Hippocampal formation (tissue), 2 donors: ENCODE results near the gene VDAC1.
"Not testable (repeated sequence)": the region's sequence is repeated elsewhere in the genome, so short reads cannot be mapped to it uniquely, and the experiment has no call there.

Experiments
- DNase-seq, 2 donors: peaks; one replicate each; lab custom pipeline; 2025; lab: John Stamatoyannopoulos, UW

The VDAC1 gene

DNA sequence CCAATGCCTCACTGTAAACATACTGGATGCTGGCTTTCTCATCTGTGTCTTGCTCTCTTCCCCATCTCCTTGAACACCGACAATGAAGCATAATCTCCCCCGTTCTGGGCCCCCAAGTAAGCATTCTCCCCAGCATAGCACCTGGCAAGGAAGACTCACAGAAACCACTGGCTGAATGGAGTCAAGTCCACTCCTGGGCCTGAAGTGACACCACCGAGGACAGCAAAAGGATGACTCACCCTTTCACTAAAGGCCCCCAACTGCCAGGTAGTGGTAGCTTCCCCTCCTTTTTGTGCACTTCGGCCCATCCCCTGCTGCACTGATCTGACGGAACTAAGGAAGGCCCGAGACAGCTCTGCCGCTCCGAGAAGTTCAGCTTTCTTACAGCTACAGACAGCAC is 9.4 kb downstream of the VDAC1 start:
- DNase-seq, result no peak

DNA sequence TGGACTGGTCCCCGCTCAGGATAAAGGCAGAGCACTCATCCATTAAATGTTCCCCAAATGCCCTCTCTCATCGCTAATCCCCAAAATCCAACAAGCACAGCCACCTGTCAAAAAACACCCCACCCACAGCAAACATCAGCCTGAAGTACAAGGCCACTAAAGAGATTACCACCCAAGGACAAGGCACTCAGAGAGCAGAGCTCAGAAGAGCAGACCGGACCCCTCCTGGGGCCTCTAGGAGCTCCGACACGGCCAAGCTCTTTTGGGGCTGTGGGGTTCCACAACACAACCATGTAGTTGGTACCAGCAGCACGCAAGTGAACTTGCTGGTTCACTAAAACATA is 9.8 kb downstream of the VDAC1 start:
- DNase-seq, result no peak

DNA sequence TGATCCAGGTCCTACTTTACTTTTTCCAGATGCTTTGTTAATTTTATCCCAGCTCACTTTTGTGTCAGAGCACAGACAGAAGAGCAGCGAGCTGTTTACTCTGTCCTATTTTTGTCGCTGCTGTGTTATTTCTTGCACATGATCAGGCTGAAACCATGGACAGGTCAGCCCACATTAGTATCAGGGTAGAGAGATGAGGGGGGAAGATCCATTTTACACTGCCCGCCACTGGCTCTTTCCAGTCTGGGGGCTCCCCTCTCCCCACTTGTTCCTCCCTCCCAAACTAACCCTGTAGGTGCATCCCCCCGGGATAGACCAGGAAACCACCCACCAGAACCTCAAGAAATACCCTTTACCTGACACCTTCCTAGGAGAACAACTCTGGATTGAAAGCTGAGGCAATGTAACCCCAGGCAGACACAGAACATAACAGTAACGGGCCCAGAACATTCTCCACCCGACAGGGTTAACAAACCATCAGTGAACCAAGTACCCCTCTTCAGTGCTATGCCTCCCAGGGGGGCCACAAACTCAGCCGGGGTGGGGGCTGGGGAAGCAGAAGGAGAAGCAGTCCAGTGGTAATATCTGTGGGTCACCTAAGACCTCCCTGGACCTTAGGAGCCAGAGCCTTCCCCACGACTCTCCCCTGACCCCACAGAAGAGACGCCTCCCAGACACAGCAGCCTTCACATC is 10.3 kb downstream of the VDAC1 start:
- no peak for DNase-seq

DNA sequence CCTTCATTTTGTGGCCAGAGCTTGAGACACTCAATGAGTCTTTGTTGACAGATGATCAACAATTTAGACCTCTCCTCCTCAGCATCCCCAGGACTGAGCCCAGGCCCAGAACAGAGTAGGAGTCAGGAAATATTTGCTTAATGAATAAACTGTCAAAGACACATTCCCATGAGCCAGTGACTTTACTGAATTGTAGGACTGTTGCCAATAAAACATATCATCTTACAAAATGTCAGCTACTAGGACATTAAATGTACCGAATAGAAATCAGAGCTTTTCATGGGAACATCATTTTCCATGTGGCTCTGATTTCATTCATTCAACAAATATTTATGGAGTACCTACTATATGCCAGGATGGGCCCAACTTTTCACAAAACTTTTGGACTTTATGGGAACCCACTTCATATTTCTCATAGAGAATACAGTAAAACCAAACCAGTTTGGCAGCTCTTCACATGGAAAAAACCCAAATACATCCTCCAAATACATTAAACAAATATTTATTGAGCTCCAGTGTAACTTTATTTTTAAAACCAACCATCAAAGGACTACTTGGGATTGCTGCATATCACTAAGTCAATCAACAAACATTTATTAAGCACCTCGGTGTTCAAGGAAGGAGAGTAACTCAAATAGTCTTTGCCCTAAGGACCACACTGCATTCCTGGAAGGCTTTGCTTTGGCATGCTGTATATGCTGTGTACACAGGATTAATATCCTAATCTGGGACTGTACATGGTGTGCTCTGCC is 11.4 kb downstream of the VDAC1 start:
- no peak for DNase-seq

DNA sequence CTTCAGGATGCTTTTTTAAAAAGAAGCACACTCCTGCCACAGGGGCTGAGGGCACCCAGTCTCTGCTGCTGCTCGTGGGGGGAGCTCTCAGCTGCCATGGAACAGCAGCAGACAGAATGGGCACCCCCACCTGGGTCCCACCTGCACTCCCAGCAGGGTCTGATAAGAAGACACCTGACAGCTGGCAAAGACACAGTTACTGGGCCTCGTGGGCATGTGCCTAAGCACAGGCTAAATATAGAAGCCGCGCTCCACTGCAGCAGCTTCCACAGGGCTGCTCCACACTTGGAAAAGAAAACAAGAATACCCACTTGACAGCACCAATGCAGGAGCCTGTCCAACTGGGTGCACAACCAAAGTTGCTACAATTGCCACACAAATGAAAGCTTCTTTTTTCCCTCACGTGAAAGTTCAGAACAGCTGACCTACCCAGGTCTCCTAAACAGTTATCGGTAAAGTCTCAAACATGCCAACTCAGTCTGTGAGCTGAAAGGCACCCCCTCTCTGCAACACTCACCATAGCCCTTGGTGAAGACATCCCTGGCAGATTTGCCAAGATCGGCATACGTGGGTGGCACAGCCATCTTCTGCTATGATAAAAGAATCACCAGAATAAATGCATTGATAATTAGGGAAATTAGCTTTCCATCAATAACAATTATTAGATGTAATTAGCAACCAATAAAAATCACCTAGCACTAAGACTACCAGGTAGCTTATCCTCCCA is 12.2 kb downstream of the VDAC1 start:
- DNase-seq, result no peak

DNA sequence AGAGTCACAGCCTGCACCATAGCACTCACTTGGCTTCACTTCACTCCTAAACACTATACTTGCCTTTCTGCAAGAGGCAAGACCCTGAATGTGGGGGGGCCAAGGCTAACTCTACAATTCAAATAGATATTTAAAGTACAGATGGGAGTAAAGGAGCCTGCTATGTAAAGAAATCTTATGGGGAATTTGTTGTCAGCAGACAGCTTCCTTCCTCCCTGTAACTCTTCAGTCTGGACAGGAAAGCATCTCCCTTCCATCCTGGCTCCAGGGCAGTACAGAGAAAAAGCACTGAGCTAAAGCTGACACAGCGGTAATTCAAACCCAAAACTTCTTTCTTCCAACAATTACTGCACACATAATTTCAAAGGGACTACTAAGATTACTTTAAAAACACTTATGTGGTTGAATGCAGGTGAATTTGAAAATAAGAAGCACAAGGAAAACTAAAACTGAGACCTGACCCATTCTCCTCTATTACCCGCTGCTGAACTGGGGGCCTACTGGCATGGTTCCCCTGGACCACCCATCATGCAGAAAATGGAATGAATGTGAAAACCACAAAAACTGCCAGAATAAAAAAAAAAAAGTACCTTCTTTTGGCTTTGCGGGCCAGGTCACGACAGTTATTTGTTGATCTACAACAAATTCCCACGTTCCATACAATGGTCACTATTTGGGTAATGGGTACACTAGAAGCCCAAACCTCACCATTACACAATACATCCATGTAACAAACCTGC is 13.4 kb downstream of the VDAC1 start:
- no peak for DNase-seq

DNA sequence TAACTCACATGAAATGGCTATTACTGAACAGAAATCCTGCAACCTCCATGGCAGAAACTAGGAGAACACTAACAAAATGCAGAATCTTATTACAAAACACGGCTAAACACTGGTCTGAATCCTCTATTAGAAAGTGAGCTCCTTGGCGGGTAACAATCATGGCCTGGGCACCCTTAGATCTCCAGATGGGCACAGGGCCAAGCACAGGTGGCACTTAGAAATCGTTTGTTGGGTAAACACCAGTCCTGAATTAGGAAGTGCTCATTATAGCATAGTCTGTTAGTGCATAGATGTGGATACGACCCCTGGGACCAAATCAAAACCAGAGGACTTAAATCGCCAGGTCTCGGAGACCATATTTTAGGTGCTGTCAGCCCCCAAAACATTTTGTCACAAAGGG is 14.4 kb downstream of the VDAC1 start:
- DNase-seq, result no peak

DNA sequence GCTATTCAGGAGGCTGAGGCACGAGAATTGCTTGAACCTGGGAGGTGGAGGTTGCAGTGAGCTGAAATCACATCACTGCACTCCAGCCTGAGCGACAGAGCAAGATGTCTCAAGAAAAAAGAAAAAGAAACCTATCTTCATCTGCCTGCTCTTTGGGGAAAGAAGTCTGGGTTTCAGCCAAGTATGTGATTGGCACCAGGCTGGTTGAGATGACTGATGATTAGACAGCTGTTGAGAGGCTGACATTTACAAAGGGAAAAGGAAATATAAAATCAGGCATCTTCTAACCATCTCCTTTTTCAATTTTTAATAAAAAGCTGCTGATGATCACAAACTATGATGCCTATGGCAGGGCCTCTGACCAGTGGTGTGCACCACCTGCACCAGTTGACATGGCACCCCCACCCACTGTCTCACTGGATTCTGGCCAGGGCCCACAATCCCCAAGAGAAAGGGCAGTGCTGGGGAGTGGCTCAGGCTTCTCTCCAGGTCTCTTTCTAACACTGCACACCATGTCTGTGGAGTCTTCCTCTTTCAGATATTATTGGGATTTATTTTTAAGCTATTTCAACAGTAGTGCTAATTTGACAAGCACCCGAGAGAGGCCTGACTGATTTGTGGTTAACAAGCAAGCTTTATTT is 19.1 kb downstream of the VDAC1 start:
- no peak for DNase-seq

DNA sequence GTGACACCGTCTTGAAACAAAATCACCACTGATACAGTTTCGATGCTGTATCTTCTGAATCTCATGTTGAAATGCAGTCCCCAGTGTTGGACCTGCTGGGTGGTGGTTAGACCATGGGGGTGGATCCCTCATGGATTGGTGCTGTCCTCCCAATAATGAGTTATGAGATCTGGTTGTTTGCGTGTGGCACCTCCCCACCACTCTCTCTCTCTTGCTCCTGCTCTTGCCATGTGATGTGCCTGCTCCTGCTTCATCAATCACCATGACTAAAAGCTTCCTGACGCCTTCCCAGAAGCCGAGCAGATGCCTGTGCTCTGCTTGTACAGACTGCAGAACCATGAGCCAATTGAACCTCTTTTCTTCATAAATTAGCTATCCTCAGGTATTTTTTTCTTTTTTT is 21.1 kb downstream of the VDAC1 start:
- no peak for DNase-seq

DNA sequence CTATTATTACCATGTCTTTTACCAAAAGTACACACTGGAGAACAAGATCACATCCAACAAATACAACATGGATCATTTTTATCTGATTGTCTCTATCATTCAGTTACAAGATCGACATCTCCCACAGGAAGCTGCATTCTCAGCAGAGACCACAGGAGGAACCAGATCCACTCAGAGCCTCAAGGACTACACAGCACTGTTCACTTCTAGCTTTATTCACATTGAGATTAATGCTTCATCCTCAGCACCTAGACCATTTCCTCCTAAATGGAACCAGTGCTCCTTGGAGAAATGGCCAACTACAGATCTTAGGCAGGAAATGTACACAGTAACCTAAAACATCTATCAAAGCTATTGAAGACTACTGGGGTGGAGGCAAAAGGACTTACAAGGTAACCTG is 23.1 kb downstream of the VDAC1 start:
- DNase-seq, result no peak

DNA sequence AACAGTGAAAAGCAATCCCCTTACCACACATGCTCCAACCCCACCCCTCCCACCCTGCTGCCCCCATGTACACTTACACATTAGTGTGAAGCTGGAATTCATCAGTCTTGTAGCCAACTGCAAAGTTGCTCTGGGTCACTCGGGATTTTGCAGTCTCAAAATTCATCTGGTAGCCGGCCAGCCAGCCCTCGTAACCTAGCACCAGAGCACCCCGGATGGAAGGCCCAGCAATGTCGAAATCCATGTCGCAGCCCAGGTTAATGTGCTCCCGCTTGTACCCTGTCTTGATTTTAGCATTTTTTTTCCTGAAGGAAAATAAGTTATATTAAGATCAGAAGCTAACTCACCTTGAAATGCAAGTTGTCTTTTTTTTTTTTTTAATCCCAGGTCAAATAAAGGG is 24.1 kb downstream of the VDAC1 start:
- DNase-seq, result no peak

DNA sequence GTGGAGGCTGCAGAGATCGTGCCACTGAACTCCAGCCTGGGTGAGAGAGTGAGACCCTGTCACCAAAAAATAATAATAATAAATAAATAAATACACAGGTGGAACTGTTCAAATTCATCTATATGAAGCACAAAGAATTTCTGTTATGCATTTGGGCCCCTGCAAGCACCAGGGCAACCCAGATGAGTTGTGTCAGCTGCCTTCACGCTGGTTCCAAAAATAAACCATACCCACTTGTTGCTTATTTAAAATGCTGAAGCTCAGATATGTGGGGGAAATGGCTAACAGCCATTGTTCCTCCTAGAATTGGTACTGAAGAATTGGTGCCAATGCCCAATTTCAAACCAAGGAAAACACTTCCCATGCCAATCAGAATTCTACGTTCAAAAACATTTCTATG is 25.8 kb downstream of the VDAC1 start:
- no peak for DNase-seq

DNA sequence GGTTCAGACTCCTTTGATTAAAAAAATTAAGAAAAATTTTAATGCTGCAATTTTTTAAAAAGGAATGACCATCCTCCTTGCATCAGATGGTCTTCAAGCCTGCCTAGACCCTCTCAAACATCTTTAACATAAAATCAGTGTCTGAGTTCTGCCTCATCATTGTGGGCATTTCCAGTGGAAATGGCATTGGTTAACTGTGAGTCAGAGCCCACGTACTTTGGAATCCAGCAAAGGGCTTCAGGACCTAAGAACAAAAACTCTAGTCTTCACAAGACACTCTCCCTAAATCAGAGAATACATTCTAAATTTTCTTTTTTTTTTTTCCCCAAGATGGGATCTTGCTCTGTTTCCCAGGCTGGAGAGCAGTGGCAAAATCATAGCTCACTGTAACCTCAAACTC is 26.9 kb downstream of the VDAC1 start:
- no peak for DNase-seq

DNA sequence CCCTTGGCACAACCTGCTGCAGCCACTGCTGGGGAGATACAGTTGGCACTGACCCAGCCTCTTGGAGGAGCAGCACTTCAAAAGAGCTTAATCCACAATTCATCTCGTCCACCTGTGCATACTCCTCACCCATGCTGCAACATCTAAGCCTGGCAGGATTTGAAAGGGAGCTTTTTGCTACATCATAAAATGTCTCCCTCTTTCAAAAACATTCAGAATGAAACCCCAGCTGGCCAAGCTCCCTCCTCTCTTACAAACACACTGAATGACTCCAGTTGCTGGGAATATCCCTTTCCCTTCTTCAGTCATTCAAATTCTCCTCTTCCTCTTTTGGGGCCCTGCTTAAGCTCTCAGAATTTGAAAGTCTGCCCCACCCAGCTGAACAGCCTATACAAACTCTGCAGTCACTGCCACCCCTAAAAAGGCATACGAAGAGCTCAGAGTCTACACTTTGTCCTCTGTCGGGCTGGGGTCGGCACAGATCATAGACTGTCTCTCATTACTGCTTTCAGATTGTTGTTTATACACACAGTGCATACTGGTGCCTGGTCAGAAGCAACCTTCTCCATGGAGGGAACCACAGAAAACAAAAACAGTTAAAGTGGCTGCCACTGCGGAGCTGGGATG is 27.5 kb downstream of the VDAC1 start:
- DNase-seq, result no peak

DNA sequence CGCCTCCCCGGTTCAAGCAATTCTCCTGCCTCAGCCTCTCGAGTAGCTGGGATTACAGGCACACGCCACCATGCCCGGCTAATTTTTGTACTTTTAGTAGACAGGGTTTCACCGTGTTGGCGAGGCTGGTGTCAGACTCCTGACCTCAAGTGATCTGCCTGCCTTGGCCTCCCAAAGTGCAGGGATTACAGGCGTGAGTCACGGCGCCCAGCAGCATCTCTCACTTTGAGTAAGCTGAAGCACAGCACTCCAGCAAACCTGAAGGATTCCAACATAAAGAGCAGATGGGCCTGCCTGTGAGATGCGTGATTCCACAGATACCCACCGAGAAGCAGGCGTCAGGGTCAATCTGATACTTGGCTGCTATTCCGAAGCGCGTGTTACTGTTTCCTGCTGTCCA is 29.2 kb downstream of the VDAC1 start:
- DNase-seq, result not testable (repeated sequence)

DNA sequence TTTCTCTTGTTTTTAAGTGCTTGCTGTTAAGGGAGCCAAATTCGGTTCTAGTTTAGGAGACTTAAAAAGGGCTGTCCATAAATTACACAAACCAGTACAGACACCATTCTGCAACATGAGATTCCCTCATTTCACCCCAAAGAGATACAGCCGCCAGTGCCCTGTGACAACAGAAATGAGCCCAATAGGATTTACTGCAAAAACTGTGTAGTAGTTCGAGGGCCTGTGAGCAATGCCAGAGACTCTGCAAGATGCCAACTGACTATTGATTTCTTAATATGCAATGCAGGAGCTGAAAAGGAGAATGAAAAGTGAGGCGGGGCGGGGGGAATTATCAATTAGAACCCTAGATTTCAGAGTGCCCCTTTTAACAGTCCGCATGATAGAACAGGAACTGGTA is 30.6 kb downstream of the VDAC1 start:
- DNase-seq, result no peak

DNA sequence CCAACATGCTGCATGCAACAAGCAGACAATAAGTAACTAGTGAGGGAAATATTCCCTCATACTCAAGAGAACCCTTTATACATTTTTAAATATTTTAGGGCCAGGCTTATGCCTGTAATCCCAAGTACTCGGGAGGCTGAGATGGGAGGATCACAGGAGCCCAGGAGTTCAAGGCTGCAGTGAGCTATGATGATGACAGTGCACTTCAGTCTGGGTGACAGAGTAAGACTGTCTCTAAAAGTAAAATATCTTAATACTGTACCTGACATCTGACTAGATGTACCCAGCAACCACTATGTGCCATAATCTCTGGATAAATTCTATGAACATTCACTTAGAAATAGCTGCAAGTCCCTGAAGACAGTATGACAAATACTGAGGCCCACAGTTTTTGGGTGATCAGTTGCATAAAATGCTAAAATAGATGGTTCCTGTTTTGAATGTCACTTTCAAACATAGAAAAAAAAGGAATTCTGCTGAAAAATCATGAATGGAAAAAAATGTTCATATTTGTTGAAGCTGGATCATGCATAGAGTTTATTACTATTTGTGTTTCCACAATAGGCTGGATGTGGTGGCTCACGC is 34.4 kb downstream of the VDAC1 start:
- DNase-seq, result no peak

DNA sequence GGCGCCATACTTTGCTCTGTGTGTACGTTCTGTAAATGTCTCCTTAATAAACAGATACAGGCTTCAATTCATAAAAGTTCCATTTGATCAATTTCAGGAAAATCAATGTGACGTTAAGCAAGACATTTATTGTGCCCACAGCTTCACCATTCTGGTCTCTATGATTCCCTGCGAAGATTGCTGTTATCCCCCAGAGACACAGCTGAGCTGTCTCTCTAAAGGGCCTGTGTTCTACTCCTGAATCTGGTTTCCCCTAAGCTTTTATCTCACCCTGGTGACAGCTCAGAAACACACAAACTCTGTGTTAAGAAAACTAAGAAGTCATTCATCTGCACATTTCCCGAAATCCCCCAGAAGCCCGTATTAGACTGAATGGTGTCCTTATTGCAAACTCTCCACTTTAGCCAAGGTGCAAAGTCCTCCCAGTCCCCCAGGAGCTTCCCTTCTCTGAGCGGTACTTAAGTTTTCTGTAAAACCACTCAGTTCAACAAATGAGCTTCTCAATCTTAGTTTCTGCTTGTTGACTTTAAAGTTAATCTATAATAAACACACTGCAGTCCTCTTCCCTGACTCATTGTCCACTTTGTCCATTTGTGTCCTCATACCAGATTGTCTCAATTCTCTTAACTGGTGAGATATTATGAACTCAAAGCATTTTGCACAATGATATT is 35.0 kb downstream of the VDAC1 start:
- no peak for DNase-seq

DNA sequence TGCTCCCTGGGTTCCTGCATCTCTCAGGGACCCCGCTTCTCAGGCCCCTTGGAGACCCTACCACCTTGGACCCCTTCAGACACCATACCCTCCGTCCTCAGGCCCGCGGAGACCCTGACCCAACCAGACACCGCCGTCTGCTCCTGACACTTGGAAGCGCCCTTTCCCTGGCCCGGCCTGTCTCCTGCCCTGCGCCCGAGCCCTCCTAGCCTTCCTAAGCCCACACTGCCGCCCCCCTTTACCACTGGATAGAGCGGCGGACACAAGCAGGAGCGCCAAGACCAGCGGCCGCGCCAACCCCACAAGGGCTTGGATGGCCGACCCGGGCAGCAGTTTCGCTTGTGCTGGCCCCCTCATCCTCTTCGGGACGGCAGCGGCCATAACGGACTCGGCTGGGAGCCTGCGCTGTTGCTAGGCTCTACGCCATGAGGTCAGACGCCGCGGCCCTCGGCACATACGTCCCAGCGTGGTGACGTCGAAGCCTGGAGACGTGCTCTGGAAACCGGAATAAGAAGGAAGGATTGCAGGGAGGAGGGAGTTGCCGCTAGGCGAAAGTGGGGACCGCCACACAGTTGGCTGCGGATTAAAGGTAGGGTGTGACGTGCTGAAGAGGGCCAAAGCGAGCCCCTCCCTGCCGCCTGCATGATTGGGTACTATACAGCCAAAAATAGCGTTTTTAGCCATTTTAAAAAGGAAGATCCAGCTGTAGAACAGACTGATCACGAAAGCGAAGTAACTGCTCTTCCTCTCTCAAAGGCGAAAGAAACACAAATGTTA is 36.4 kb downstream of the VDAC1 start, which contains the start of gene C5orf15:
Gene C5orf15, minus strand, starts transcription at position 422 of the 777 bp plus-strand sequence. Its CDS starts 41 bp downstream, at position 381.
- DNase-seq, result peak; percentile 89 to 95
